ENCODE measurements around the gene FHOD1. TPM values are rescaled to one million over a fixed set of nuclear protein-coding genes. Genes with fewer than 3 reads are reported as not detected.

Gene FHOD1
- total RNA-seq, 1 donor from 2014 or later = 28.7 TPM

GRCh38 chr16:67240506-67240905 is 6.8 kb downstream of the FHOD1 start:
- Mint-ChIP-seq H3K4me3 (no peak overlapping the region), H3K4me1 (peaks cover 8% of the 10 kb centered on the region), H3K36me3 (peaks cover 14% of the 10 kb centered on the region), H3K27me3 (ENCODE audit: low read depth) (no peaks in the 10 kb centered on the region), H3K27ac (no peak overlapping the region), H3K9me3 (no peaks in the 10 kb centered on the region)
- no peak for TF ChIP-seq CTCF (IDR thresholded peaks at IDR 0.05; ENCODE audit: unreplicated experiment)
- DNase-seq (ENCODE audit: low spot score in 2 of 2, unreplicated experiment in 2 of 2) = no peak

- Mint-ChIP-seq H3K4me1 (peaks cover 5% of the 10 kb centered on the region), H3K27ac (no peak overlapping the region), H3K9me3 (no peaks in the 10 kb centered on the region), H3K27me3 (ENCODE audit: low read depth) (no peaks in the 10 kb centered on the region), H3K4me3 (no peak overlapping the region), H3K36me3 (peaks cover 14% of the 10 kb centered on the region)
- no peak for TF ChIP-seq CTCF (IDR thresholded peaks at IDR 0.05; ENCODE audit: unreplicated experiment)
- no peak for DNase-seq (ENCODE audit: low spot score in 2 of 2, unreplicated experiment in 2 of 2)
Observed at GRCh38 chr16:67238806-67239470, 8.3 kb downstream of the FHOD1 start.

- Mint-ChIP-seq H3K36me3 (peaks cover 16% of the 10 kb centered on the region), H3K4me1 (peaks cover 5% of the 10 kb centered on the region), H3K4me3 (no peak overlapping the region), H3K9me3 (no peaks in the 10 kb centered on the region), H3K27ac (no peak overlapping the region), H3K27me3 (ENCODE audit: low read depth) (no peaks in the 10 kb centered on the region)
- no peak for DNase-seq (ENCODE audit: low spot score in 2 of 2, unreplicated experiment in 2 of 2)
- TF ChIP-seq CTCF (IDR thresholded peaks at IDR 0.05; ENCODE audit: unreplicated experiment) = no peak
Observed at GRCh38 chr16:67238278-67238575, 9.1 kb downstream of the FHOD1 start.

- no peak for DNase-seq (ENCODE audit: low spot score in 2 of 2, unreplicated experiment in 2 of 2)
- no peak for TF ChIP-seq CTCF (IDR thresholded peaks at IDR 0.05; ENCODE audit: unreplicated experiment)
- H3K4me1 Mint-ChIP-seq = peaks cover 5% of the 10 kb centered on the region
- H3K36me3 Mint-ChIP-seq = peaks cover 17% of the 10 kb centered on the region
- H3K27ac Mint-ChIP-seq = no peak overlapping the region
- no peak overlapping the region for H3K4me3 Mint-ChIP-seq
- no peaks in the 10 kb centered on the region for H3K9me3 Mint-ChIP-seq
- no peaks in the 10 kb centered on the region for H3K27me3 Mint-ChIP-seq (ENCODE audit: low read depth)
Observed at GRCh38 chr16:67237396-67238277, 9.6 kb downstream of the FHOD1 start.

- H3K4me3 Mint-ChIP-seq = no peak overlapping the region
- H3K4me1 Mint-ChIP-seq = peaks cover 5% of the 10 kb centered on the region
- no peak overlapping the region for H3K27ac Mint-ChIP-seq
- H3K27me3 Mint-ChIP-seq (ENCODE audit: low read depth) = no peaks in the 10 kb centered on the region
- H3K36me3 Mint-ChIP-seq = peaks cover 17% of the 10 kb centered on the region
- H3K9me3 Mint-ChIP-seq = no peaks in the 10 kb centered on the region
- no peak for DNase-seq (ENCODE audit: low spot score in 2 of 2, unreplicated experiment in 2 of 2)
- no peak for TF ChIP-seq CTCF (IDR thresholded peaks at IDR 0.05; ENCODE audit: unreplicated experiment)
Observed at GRCh38 chr16:67236563-67237395, 10.5 kb downstream of the FHOD1 start.
